ENCODE results near the gene MSLN.

MSLN gene

DNA sequence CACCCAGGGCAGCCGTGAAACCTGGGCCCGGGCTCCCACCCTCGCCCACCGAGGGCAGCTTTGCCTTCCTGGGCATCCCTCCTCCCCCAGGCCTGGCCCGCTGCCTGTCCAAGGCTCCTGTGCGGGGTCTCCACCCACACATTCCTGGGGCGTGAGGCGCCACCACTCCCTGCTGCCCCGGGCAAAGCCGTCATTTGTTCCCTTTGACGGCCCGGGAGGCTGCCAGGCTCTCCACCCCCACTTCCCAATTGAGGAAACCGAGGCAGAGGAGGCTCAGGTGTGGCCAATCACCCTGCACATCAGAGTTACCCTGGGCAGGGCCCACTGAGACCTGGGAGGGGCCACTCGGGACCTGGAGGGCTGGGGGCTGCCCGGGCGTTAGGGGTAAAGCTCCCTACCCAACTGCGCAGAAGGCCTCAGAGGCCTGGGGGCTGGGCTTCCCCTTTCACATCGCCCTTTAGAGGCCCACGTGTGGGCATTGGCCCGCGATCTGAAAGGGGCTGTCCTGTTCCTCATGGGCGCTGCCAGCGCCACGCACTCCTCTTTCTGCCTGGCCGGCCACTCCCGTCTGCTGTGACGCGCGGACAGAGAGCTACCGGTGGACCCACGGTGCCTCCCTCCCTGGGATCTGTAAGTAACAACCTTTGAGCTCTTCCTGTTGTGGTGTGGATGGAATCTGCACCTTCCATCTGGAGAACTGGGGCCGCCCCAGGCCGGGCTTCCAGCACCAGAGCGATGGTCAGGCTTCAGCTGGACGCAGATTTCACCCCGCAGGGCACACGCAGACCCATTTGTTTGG, at the start of gene MSLN:
Gene MSLN (plus strand): TSS at position 190 of the 799 bp plus-strand sequence. CDS start 1,947 bp downstream, outside the sequence.
- DNase-seq: no peak

GRCh38 chr16:711084-711483, 49.5 kb upstream of the MSLN start:
- DNase-seq: no peak

DNA sequence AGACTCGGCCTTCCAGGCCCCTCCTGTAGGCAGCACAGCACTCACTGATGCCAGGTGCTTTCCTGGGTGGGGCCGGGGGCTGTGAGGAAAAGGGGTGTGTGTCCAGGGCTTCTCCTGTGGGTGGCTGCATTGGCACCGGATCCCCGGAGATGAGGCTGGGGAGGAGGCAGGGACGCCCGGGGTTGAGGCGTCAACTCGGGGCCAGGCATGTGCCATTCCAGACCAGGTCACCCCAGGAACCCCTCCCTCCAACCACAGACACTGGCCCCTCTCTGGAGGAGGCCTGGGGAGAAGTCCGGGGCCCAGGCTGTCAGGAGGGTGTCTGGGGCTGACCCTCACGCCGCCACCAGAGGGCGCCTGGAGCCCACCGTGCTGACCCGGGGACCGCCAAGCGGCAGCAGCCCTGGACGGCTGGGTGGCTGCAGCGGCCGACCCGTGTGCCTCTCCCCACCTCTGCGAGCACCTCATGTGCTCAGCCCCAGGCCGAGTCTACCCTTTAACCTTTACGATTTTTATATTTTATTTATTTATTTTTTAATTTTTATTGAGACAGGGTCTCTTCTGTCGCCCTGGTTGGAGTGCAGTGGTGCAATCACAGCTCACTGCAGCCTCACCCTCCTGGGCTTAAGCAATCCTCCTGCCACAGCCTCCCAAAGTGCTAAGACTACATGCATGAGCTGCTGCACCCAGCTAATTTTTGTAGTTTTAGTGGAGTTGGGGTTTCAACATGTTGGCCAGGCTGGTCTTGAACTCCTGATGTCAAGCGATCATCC, 48.8 kb upstream of the MSLN start:
- peak; percentile 73 to 74 for DNase-seq

DNA sequence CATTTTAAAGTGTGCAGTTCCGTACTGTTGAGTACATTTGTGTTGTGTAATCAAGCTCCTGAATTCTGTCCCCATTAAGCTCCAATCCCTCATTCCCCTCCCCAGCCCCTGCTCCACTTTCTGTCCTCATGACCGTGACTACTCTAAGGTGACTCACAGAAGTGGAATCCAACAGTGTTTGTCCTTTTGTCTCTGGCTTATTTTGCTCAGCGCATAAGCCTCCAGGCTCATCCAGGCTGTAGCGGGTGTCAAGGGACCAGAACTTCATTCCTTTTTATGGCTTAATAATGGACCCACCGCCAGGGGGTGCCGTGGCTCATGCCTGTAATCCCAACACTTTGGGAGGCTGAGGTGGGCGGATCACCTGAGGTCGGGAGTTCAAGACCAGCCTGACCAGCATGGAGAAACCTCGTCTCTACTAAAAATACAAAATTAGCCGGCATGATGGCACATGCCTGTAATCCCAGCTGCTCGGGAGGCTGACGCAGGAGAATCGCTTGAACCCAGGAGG, 47.7 kb upstream of the MSLN start:
- DNase-seq: peak; percentile 38 to 40

DNA sequence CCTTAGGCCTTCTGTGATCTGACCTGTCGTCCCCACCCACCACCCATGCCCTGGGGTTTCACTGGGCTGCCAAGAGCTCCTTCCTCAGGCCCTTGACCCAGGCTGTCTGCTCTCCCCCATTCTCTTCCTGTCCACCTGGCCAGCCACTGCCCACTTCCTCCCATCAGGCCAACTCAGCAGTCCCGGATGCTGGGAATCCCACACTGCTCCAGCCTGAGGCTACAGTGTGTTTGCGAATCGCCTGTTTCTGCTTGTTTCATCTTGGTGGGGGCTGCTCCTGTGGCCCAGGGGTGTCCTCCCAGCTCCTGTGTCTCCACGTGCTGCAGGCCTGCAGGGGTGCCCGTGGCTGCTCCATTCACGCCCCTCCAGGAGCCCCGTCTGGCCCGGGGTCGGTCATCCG, 46.5 kb upstream of the MSLN start:
- no peak for DNase-seq

GRCh38 chr16:714558-715476, 45.7 kb upstream of the MSLN start, which contains the start of gene METRN:
Gene METRN, plus strand, starts transcription at chr16:715118. Its CDS starts 172 bp downstream, at chr16:715290.
- peak; percentile 82 for DNase-seq

GRCh38 chr16:715477-716199, 44.9 kb upstream of the MSLN start:
- DNase-seq: no peak

DNA sequence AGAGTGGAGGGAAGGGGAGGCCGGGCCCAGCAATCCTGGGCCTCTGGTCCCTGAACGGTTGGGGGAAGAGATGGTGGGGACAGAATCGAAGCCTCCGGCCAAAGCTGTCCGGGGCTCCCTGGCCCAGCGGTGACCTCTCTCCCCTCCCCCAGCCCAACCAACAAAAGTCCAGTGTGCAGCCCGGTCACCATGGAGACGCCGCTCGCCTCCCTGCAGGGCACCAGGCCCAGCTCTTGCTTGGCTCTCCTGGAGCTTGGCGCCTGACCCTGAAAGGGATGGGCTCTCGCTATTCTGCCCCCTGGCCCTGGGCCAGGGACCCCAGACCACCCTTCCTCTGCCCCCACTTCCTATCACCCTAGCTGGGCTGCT, 44.4 kb upstream of the MSLN start:
- no peak for DNase-seq

- DNase-seq: no peak
These were observed 43.7 kb upstream of the MSLN start for GRCh38 chr16:716768-717325.

DNA sequence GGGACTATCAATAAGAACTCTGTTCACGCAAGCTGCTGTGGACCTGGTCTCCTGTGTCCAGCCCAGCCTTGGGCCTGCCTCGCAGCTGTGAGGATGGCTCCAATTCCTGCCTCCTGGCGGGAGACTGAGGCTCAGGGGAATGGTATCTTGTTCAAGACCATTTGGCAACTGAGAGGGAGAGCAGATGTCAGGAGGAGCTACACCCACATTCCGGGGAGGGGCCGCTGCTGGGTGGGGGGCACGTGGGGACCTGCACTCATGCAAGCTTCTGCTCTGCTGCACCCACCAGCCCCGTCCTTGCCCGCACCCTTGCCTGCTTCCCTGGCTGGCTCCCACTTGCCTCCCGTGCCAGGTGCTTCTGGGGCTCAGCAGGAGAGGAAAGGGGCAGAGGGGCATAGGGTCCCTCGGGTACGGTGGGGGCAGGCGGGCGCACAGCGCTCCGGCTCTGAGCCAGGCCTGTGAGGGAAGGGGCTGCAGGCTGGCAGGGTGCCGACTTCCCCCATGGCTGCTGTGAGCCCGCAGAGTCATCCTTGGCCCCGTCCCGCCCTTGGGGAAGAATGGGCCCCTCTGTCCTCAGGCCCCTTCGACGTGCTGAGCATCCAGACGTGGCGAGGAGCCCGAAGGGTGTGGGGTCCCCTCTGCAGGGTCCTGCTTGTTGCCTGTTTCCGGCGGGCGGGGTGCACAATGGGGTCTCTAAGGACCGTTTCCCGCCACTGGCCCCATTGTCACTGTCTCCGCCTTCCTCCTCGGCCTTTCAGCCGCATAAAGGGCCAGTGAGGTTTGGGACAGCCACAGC, 42.9 kb upstream of the MSLN start:
- no peak for DNase-seq

DNA sequence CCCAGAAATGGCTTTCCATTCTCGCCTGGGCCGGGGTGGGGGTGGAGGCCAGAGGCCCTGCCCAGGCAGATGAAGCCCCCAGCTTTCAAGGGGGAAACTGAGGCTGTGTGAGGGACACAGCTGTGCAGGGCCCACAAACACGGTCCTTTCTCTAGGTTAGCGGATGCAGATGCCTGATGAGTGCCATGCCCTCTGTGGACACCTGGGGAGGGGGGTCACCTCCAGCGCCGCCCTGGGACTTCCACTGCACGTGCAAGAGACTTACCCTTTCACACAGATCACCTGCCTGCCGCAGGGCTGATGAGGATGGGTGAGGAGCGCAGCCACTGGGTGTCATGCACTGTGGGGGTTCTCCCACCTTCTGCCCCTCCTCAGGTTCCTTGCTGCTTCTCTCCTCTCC, 42.1 kb upstream of the MSLN start:
- no peak for DNase-seq

- no peak for DNase-seq
These were observed 41.6 kb upstream of the MSLN start for GRCh38 chr16:718922-719321.

GRCh38 chr16:719815-720446, 40.6 kb upstream of the MSLN start:
- no peak for DNase-seq

DNA sequence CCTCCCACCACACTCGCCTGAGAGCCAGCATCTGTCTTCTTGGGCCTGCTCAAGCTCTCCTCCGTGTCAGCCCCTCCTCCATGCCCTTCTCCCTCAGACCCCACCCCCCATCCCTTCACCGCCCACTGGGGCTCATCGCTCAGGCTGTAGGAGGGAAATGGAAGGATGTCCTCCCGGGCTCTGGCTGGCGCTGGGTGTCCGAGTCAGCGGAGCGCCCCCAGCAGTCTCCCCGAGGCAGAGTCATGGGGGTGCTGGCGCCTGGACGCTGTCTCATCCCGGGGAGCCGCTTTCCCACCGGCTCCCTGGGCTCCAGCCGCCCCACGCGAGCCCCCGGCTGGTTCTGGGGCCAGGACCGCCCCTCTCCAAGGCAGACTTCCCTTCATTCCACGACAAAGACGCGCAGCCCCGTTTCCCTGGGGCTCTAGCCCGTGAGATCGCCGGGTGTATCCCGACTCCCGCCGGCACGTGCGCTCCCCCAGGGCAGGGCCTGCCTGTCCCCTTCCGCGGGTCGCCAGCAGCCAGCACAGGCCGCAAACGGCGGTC, 40.0 kb upstream of the MSLN start:
- peak in 1 of 2 experiments; percentile 26 for DNase-seq

DNA sequence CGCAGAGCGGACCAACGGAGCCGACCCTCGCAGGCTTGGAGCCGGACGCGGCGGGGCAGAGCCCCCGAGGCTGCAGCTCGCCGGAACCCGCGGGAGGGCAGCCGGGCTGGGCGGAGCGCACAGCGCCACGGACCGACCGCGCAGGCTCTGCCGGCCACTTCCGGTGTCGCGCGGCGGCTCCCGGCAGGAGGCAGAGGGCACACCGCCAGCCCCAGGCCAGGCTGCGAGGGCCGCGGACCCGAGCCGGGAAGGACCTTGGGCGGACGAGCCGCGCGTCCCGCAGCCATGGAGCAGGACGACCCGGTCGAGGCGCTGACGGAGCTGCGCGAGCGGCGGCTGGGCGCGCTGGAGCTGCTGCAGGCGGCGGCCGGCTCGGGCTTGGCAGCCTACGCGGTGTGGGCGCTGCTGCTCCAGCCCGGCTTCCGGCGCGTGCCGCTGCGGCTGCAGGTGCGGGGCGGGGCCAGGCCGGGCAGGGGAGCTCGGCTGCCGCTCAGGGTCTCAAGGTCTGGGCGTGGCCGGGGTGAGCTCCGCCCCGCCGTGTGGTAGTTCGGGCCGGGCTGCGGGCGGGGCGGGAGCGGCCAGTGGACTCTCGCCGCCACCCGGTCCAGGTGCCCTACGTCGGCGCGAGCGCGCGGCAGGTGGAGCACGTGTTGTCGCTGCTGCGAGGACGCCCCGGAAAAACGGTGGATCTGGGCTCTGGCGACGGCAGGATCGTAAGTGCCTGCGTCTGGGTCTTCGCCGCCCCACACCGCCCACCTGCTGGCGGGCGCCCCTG, 39.4 kb upstream of the MSLN start, which contains the start of gene ANTKMT:
Gene ANTKMT (plus strand): TSS at position 157 of the 775 bp plus-strand sequence. CDS start 129 bp downstream, at position 286.
- DNase-seq: peak in 1 of 2 experiments; percentile 35

DNA sequence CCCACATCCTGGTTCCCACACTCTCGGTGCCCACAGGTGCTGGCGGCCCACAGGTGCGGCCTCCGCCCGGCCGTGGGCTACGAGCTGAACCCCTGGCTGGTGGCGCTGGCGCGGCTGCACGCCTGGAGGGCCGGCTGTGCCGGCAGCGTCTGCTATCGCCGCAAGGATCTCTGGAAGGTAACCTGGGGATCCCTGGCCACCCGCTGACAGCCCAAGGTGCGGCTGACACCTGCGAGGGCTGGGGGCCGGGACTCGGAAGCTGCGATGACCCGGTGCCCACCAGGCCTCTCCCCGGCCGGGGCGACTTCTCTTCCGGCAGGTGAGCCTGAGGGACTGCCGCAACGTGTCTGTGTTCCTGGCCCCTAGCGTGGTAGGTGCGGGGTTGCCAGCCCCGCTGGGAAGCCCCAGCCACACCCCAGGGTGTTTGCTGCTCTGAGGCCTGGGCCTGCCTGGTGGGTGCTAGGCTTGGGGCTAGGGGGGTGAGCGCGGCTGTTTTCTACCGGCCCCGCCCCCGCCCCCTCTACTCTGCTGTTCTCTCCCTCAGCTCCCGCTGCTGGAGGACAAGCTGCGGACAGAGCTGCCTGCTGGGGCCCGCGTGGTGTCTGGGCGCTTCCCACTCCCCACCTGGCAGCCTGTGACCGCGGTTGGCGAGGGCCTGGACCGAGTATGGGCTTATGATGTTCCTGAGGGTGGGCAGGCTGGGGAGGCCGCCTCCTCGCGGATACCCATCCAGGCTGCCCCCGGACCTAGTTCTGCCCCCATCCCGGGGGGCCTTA, 38.6 kb upstream of the MSLN start:
- DNase-seq: no peak

DNA sequence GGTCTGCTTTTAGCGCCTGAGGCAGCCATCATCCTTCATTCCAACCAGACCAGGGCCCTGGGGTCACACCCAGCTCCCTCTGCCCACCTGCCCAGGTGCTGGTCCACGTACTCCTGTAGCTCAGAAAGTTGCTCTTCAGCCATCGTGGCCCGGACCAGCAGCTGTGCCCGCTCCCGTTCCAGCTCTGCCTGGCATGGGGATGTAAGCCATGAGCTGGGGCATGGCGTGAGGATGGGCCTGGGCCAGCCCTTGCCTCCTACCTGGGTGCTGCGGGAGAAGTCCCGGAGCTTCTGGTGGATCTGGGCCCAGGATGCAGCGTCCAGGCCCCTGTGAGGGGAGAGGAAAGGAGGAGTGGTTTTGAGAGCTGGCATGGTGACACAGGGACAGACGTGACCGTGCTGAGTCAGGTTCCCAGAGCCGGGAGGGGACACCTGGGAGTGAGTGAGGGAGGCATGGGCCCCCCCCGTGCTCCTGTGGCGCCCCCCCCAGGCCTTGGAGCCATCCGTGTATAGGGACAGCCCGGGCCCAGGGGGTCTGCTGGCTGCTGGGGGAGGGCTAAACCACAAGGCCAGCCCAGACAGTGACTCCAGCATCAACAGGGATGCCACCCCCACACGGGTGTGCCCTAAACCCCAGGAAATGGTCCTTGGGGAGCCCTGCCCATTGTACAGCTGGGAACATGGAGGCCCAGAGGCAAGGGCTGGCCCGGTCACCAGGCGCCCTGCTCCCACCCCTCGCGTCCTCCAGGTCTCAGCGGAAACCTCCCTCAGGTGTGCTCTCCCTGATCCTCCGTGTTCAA, 37.5 kb upstream of the MSLN start:
- no peak for DNase-seq

Measured in activated CD4-positive, alpha-beta T cell treated with anti-CD3 and anti-CD28 coated beads, Interleukin-2, amount 50 U/mL, for 4 hours (primary cell).